GM20431 (cell line): Measurements from ENCODE around the gene TMEM232.
"Not testable (repeated sequence)": the region's sequence is repeated elsewhere in the genome, so short reads cannot be mapped to it uniquely, and the experiment has no call there.

Experiments used
- in situ Hi-C: fragments of 300-500 bp; cut with MseI, MboI; formaldehyde crosslinking; loops from one replicate; pipeline ENCODE4 v1.15.0; 2020; ENCODE audit warnings: low sequenced_read_pairs; ENCODE audit not compliant: unreplicated experiment

TMEM232 gene

DNA sequence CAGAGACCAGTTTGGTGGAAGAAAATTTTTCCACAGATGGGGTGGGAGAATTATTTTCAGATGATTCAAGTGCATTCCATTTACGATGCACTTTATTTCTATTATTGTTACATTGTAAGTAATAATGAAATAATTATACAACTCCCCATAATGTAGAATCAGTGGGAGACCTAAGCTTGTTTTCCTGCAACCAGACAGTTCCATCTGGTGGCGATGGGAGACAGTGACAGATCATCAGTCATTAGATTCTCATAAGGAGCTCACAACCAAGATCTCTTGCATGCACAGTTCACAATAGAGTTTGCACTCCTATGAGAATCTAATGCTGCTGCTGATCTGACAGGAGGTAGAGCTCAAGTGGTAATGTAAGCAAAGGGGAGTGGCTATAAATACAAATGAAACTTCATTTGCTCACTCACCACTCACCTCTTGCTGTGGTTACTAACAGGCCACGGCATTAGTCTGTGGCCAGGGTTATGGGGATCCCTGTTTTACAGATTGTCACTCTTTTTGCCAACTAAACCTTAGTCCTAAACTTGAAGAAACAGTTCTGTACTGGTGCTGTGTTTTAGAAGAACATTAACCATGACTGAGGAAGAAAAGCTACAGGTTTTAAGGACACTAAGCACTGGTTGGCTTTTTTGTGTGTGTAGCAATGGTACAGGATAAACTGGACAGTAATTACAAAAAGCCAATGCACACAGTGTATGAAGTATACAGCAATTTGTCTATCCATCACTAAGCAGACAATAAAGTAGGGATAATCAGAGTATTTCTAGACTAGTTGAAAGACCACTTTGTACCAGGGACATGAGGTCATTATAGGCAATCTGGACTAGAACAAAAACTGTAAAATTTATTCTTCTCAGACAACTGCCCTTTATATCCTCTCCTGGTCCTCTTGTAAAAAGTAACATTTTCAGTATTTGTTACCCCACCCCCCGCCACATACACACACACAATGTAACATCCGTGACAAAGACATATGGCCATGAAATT lies 9.9 kb downstream of the TMEM232 start:
- in situ Hi-C loops: no loop called here

DNA sequence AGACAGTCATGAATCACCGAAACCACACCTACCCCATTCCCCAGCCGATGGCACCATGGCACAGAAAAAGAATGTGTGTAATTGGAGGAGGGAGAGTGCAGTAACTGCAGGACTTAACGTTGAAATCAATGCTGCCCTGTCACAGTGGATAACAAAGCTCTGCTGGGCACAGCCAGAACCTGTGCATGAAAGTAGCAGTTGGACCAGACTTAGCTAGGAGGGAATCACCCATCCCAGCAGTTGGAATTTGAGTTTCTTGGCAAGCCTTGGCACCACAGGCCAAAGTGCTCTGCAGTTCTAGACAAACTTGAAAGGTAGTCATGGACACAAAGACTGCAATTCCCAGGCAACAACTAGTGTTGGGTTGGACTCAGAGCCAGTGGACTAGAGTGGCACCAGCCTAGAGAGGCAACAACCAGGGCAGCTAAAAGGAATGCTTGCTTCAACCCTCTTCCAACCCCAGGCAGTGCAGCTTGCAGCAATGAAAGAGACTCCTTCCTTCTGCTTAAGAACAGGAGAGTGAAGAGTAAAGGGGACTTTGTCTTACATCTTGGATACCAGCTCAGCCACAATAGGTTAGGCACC lies 19.1 kb downstream of the TMEM232 start:
- in situ Hi-C loops: no loop called here

DNA sequence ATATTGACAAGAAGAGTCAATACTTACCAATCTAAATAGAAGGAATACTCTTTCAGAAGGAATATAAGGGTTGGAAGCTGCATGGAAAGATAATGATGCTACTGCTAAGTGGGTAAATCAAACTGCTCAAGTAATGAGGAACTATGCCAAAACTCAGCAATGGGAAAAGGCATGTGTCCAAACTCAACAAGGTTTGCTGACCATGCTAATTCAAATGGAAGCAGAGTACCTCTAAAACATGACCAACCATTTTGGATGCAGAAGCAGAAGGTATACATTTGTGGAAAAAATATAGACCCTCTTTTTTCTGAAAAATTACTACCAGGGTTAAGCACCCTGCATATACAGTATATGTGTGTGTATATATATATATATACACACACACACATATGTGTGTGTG lies 21.1 kb downstream of the TMEM232 start:
- in situ Hi-C loops: no loop called here

DNA sequence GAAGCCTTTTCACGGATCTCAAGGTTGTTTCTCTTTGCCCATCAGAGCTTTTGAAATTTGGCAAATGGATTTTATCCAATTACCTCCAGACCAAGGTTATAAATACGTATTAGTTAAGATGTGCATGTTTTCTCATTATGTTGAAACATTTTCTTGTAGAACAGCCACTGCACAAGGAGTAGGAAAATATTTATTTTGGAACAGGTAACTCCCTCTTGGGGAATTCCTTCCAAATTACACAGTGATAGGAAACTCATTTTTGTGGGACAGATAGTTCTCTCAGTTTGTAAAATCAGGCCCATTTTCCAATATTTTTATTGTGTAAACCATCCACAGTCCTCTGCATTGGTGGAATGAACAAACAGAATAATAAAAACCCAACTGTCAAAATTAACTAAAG lies 23.0 kb downstream of the TMEM232 start:
- in situ Hi-C loops: no loop called here

DNA sequence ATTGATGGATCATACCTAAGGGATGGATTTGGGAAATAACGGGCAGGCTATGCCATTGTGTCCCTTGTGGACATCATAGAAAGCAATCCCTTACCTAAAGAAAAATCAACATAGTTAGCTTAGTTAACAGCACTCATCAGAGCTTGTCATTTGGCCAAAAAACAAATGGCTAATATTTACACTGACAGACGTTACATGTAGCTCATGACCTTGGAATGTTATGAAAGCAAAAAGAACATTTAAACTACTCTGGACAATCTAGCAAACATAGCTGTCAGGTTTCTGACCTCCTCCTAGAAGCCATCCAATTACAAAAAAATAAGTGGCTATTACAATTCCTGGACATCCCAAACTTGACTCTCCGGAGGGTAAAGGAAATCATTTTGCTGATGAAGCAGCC lies 23.8 kb downstream of the TMEM232 start:
- in situ Hi-C loops: no loop called here

DNA sequence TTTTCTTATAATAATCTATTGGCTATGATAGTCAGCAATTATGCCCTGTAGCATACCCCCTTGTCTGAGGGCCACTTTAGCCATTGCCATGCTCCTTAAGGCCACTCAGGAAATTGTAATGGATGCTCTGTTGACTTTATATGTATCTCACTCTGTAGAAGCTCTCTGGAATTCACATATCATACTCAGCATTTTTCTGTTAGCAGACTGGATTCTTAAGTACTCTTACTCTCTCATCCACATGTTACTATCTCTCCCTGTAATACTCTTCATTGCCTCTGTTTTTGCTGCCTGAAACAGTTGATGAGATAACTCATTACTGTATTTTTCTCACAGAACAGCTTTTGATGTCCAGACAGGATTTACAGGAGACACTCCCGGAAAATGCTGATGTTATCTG lies 24.2 kb downstream of the TMEM232 start:
- in situ Hi-C loops: no loop called here

DNA sequence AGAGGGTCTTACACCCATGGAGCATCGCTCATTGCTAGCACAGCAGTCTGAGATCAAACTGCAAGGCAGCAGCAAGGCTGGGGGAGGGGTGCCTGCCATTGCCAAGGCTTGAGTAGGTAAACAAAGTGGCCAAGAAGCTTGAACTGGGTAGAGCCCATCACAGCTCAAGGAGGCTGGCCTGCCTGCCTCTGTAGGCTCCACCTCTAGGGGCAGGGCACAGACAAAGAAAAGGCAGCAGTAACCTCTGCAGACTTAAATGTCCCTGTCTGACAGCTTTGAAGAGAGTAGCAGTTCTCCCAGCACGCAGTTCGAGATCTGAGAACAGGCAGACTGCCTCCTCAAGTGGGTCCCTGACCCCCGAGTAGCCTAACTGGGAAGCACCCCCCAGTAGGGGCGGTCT lies 33.8 kb downstream of the TMEM232 start:
- in situ Hi-C loops: not testable (repeated sequence)

DNA sequence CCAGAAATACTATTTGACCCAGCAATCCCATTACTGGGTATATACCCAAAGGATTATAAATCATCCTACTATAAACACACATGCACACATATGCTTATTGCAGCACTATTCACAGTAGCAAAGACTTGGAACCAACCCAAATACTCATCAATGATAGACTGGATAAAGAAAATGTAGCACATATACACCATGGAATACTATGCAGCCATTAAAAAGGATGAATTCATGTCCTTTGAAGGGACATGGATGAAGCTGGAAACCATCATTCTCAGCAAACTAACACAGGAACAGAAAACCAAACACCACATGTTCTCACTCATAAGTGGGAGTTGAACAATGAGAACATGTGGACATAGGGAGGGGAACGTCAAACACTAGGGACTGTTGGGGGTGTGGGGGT lies 35.9 kb downstream of the TMEM232 start:
- in situ Hi-C loops: not testable (repeated sequence)

DNA sequence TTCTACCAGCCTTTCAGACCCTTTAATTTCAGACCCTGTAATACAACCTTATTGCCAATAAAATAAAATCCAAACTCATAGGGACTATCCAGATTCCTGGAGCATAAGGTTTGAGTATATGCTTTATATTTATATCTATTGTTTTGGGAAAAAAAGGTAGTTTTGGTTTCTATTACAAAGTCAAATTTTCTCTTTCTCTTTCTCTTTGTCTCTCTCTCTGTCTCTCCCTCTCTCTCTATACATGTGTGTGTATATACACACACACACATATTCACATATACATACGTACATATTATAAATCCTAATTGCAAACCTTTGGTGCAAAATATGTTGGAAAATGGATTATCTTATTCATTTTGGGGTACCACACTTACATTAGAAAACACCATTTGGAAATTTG lies 39.0 kb downstream of the TMEM232 start:
- in situ Hi-C loops: no loop called here

DNA sequence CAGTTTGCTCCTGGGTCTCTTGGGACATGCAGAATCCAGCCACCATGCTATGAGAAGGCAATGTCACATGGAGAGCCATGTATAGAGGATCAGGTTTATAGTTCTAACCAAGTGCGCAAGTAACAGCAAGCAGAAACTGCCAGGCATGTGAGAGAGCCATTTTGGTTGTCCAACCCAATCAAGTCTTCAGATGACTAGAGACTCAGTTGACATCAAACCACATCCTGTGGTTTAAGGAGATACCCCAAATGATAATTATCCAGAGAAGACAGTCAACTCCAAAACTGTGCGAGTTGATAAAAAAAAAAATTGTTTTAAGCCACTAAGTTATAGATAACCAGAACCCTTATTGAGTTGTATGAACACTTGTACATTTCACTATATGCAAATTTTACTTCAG lies 40.2 kb downstream of the TMEM232 start:
- in situ Hi-C loops: no loop called here

DNA sequence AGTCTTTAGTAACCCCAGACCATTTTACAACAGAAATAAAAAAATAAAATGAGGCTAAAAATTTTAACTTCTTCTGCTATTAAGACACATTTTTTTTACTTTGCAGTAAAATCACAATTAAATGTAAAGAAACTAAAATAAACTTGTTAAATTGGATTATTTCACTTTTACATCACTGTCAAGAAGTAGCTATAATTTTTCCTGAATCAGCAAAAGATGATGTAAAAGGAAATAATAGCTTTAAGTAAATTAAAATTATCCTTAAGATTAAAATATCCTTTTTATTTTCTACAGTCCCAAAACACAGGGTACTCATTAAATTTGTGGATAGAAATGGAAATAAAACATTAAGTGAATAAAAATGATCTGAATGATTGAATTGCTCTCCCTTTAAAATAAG lies 44.5 kb downstream of the TMEM232 start:
- in situ Hi-C loops: no loop called here

DNA sequence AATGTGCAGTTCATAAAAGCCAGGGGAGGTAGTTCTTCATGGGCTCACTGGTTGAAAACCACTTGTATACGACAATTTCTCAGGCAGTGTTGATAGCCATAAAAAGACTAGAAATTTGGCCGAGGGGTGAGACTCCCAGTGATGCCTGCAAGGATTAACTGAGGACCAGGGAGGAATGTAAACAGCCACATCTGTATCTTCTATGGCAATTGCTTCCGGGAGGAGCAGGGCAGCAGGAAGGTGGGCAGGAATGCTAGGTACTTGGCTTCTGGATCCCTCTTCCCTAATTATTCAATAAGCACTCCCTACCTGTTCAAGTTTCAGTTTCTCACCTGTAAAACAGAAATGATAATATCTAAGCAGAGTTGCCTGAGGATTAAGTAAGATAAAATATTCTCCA lies 45.4 kb downstream of the TMEM232 start:
- in situ Hi-C loops: no loop called here

DNA sequence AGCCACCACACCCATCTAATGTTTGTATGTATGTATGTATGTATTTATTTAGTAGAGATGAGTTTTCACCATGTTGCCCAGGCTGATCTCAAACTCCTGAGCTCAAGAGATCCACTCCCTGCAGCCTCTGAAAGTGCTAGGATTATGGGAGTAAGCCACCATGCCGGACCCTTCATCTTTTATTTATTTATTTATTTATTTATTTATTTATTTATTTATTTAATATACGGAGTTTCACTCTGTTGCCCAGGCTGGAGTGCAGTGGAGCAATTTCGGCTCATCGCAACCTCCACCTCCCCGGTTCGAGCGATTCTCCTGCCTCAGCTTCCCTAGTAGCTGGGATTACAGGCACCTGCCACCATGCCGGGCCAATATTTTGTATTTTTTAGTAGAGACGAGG lies 49.9 kb downstream of the TMEM232 start:
- in situ Hi-C loops: not testable (repeated sequence)

DNA sequence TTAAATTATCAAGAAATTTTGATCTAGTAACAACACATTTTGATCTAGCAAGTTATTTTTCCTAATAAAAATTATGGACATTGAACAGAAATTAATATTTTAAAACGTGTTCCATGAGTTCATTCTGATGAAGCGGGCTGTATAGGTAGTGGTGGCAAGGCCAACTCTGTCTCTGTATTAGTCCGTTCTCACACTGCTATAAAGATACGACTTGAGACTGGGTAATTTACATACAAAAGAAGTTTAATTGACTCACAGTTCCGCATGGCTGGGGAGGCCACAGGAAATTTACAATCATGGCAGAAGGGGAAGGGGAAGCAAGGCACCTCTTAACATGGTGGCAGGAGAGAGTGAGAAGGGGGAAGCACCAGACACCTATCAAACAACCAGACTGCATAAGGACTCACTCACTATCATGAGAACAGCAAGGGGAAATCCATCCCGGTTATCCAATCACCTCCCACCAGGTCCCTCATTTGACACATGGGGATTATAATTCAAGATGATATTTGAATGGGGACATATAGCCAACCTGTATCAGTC lies 61.2 kb downstream of the TMEM232 start:
- in situ Hi-C loops: no loop called here

DNA sequence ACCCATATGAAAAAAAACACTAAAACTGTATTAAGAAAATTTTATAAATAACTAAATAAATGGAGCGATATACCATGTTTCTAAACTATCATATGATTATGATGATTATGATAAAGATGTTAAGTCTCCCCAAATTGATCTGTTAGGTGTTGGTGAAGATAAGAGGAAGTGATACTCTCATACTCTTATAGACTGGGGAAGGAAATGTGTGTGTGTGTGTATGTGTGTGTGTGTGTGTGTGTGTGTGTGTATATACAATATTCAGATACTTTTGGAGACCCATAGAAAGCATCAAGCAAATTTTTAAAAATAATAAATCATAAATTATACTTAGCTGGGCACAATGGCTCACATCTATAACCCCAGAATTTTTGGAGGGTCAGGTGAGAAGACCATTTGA lies 62.9 kb downstream of the TMEM232 start:
- in situ Hi-C loops: no loop called here

DNA sequence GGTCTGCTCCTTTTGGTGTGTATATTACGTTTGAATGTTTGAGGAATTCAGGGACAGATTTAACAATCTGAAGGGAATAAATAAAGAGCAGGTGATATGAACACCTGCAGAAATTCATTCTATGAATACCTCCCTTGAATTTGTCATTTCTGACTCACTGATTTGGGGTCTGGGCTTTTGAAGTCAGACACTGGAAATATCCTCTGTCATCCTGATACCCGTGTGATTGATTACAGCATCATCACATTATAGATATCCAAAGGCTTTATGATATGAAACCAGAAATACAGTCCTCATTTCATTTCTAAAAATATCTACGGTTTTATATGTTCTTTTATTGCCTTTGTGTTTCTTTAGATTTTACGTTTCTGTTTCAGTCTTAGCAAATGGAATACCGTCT lies 68.5 kb downstream of the TMEM232 start:
- in situ Hi-C loops: no loop called here

DNA sequence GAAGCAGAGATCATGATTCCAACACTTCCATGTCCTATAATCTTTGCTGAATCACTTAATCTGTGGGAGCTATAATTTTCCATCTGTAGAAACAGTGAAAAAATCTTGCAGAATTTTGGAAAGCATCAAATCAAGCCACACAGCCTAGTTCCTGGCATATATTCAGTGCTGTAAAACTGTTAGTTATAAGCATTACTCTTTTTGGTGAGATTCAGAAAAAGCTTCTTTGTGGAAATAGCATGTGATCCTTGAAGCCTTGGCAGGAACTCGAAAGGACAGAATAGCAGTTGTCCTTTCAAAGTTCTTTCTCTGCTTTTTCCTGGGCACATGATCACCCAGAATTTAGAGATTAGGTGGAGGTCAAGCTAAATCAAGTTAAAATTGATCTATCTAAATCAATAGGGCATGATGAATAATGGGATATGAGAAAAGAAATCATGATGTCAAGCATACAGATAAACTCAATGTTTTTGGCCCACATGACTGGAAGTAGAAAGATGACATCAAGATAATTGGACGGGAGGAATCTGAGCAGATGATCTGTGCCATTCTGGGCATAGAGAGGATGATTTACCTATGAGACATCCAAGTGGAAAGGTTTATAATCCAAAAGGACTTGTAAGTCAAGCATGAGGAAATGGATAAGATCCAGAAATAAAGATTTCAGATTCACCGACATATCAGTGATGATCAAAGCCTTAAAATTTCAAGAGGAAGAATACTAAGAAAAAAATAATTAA lies 73.1 kb downstream of the TMEM232 start:
- in situ Hi-C loops: no loop called here

DNA sequence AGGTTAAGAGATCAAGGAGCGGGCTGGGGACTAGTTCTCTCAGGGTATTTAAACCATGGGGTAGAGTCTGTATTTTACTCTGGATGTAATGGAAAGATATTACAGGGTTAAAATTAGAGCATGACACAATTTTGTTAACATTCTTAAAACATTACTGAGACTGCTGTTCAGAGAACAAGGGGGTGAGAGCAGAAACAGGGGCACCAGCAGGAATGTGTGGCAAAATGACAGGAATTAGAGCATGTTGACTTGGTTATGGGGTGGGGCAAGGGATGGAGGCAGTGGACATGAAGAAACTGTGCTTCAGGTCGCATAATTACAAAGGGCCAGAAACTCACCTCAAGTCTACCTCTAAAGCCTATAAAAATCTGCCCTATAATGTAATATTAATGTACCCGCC lies 75.0 kb downstream of the TMEM232 start:
- in situ Hi-C loops: no loop called here

DNA sequence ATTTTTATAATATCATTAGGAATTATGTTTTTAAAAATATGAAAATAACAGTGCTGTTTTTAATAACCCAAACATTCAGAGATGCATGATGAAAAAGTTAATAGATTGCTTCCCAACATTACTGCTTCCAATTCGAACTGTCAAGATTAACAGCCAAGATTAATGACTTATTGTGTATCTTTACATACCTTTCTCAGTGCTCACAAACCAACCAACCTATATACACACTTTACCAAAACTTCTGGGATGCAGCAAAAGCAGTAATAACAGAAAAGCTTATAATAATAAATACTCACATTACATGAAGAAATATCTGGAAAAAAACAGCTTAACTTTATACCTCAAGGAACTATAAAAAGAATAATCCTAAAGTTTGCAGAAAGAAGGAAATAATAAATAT lies 82.1 kb downstream of the TMEM232 start:
- in situ Hi-C loops: no loop called here

DNA sequence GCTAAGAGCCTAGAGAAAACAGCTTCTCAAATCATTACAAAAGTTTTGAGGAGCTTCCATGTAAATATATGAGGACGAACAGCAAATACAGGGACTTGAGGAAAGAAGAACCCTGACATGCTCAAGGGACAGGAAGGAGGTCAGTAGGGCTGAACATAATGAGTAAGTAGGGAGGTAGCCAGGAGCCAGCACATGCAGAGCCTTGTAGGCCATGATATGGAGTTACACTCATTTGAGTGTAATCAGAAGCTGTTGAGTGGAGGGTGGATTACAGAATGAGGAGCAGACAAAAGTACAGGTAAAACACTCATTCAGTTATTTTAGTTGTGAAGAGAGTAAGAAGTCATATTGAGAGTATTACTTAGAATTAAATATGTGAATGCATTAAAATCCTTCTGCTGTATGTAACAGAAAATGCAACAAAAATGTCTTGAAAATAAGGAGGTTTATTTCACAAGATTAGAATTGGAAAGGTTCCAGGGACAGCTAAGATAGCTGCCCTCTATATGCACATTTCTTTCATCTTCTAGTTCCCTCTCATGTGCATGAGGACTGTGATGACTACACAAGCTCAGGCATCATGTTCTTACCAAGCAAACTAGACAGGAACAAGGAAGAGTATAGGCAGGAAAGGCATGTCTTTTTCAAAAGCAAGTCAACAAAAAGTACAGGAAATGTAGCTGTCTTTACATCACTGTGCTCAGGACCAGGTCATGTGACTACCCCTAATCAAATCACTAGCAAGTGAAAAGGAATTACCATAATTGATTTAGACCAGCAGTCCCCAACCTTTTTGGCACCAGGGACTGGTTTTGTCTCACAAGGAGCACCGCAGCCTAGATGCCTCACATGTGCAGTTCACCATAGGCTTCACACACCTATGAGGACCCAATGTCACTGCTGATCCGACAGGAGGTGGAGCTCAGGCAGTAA lies 87.2 kb downstream of the TMEM232 start:
- in situ Hi-C loops: no loop called here
